ENCODE measurements around the gene SCAMP4. TPM values are rescaled to one million over a fixed set of nuclear protein-coding genes. Genes with fewer than 3 reads are reported as not detected.

The SCAMP4 gene
- total RNA-seq, 1 experiment from 2014 or later = 69.0 TPM

DNA sequence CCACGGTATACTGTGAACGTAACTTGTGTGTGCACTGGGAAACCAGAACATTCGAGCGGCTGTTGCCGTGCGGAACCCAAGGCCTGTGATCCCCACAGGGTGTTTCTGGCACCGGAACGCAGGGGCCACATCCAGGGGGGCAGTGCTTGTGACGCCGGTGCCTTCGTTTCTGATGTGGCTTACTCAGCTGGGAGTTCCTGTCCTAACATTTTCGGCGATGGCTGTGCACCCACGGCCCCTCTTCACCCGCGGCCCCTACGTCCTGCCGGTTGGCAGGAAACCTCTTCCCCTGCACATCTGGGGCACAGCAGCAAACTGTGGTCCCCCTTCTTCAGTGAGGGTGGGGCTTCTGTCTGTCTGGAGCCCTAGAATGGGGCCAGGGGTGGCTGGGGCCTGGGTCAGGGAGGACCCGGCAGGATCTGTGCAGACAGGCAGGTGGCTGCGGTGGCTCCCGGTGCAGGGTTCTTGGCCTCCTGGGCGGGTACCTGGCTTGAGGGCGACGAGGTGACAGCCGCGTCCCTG is 61.9 kb downstream of the SCAMP4 start:
- Histone ChIP-seq H4K5ac (ENCODE audit: insufficient read length, low read depth, low read length) (no peak overlapping the region), H3K9me3 (ENCODE audit: control insufficient read depth, low read depth, low read length) (no peaks in the 10 kb centered on the region), H3K27ac (ENCODE audit: insufficient read length, low read depth, low read length) (no peak overlapping the region), H3K23me2 (ENCODE audit: insufficient read length, low read depth, low read length, poor library complexity, severe bottlenecking) (no peaks in the 10 kb centered on the region), H2AFZ (ENCODE audit: low read length) (no peak overlapping the region), H3K27me3 (ENCODE audit: insufficient read depth, low read length) (no peaks in the 10 kb centered on the region), H3K4ac (ENCODE audit: low read depth, low read length) (no peak overlapping the region), H4K91ac (ENCODE audit: insufficient read length, low read depth, low read length) (no peak overlapping the region), H3K14ac (ENCODE audit: insufficient read depth, low read length) (no peak overlapping the region), H2AK5ac (ENCODE audit: insufficient read length, low read length) (no peak overlapping the region), H3T11ph (ENCODE audit: low read length) (no peak overlapping the region), H3K79me1 (ENCODE audit: insufficient read depth, low read depth, low read length, poor library complexity, severe bottlenecking) (peaks cover 3% of the 10 kb centered on the region), H2BK15ac (ENCODE audit: low read depth, low read length) (no peak overlapping the region), H3K9ac (ENCODE audit: extremely low read depth, insufficient read length, low read length) (no peak overlapping the region), H4K20me1 (ENCODE audit: control insufficient read depth, insufficient read depth, insufficient read length) (peaks cover 3% of the 10 kb centered on the region), H3K4me1 (ENCODE audit: insufficient read depth, low read length) (no peaks in the 10 kb centered on the region), H3K56ac (ENCODE audit: insufficient read length, low read depth, low read length) (no peak overlapping the region), H2BK5ac (ENCODE audit: insufficient read length, low read length) (no peak overlapping the region), H4K8ac (replicated peaks; ENCODE audit: insufficient read length, low read depth, low read length) (no peak overlapping the region), H2BK20ac (ENCODE audit: low read depth, low read length, poor library complexity, severe bottlenecking) (no peak overlapping the region), H3K4me2 (ENCODE audit: insufficient read depth, insufficient read length, low read length) (no peak overlapping the region), H2BK120ac (ENCODE audit: low read depth, low read length, poor library complexity, severe bottlenecking) (no peak overlapping the region), H3K23ac (ENCODE audit: insufficient read length, low read depth, low read length) (no peak overlapping the region), H3K79me2 (ENCODE audit: insufficient read depth, low read length) (peaks cover 2% of the 10 kb centered on the region; the same call in 1 of the 2 replicates), H2BK12ac (ENCODE audit: insufficient read length, low read depth, low read length) (no peak overlapping the region), H3K18ac (ENCODE audit: insufficient read length, low read depth, low read length) (no peak overlapping the region)
- no peaks in the 10 kb centered on the region for H3K9me3 Mint-ChIP-seq
- no peaks in the 10 kb centered on the region for H3K27me3 Mint-ChIP-seq (ENCODE audit: low read depth)
- TF ChIP-seq, protein P1, sequence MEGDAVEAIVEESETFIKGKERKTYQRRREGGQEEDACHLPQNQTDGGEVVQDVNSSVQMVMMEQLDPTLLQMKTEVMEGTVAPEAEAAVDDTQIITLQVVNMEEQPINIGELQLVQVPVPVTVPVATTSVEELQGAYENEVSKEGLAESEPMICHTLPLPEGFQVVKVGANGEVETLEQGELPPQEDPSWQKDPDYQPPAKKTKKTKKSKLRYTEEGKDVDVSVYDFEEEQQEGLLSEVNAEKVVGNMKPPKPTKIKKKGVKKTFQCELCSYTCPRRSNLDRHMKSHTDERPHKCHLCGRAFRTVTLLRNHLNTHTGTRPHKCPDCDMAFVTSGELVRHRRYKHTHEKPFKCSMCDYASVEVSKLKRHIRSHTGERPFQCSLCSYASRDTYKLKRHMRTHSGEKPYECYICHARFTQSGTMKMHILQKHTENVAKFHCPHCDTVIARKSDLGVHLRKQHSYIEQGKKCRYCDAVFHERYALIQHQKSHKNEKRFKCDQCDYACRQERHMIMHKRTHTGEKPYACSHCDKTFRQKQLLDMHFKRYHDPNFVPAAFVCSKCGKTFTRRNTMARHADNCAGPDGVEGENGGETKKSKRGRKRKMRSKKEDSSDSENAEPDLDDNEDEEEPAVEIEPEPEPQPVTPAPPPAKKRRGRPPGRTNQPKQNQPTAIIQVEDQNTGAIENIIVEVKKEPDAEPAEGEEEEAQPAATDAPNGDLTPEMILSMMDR (conservative IDR thresholded peaks at IDR 0.05) = no peak
- WGBS (ENCODE audit: extremely low coverage, insufficient read length, low lambda C conversion rate) = no CpG with 5 or more reads among the region's 26 CpGs
- DNase-seq = no peak
- H3K4me1 Mint-ChIP-seq = no peaks in the 10 kb centered on the region
- H3K36me3 Mint-ChIP-seq (ENCODE audit: insufficient read depth in 1 of 3, low read depth in 3 of 3) = peaks cover 2 to 16% (median 16%) of the 10 kb centered on the region in 3 experiments; a peak in 5 of 7 replicates
- H3K4me3 Mint-ChIP-seq = no peak overlapping the region
- 0 out of 7 replicates have a peak overlapping the region, but pooled peaks of 1 of the 3 experiments have one; percentile 47 for H3K27ac Mint-ChIP-seq

Data from H9 (cell line).